ENCODE results near the gene CELA3B. TPM values are rescaled to one million over a fixed set of nuclear protein-coding genes. Genes with fewer than 3 reads are reported as not detected.

Gene CELA3B
- total and polyA plus RNA-seq, 2 of the 13 experiments (the other 11 are each of a cell fraction or from before 2014, with no cell fraction given), result 0.34 TPM; not detected in 1

- TF ChIP-seq PREB (CRISPR knock-in tag; IDR thresholded peaks at IDR 0.05) (no peak), U2AF2 (IDR thresholded peaks at IDR 0.05; ENCODE audit: low read depth, low read length) (no peak), NR1H2 (CRISPR knock-in tag; IDR thresholded peaks at IDR 0.05; ENCODE audit: borderline replicate concordance, low read depth) (no peak), REPIN1 (CRISPR knock-in tag; IDR thresholded peaks at IDR 0.05; ENCODE audit: borderline replicate concordance, low read depth) (no peak), ZNF460 (CRISPR knock-in tag; IDR thresholded peaks at IDR 0.05; ENCODE audit: borderline replicate concordance) (peak; percentile 26; the same call in 1 of the 2 replicates), ZNF704 (CRISPR knock-in tag; IDR thresholded peaks at IDR 0.05; ENCODE audit: borderline replicate concordance) (no peak), ARNT2 (CRISPR knock-in tag; IDR thresholded peaks at IDR 0.05; ENCODE audit: low read depth) (no peak), TGIF2 (CRISPR knock-in tag; IDR thresholded peaks at IDR 0.05) (peak; percentile 54; the same call in 1 of the 2 replicates), ZNF629 (CRISPR knock-in tag; conservative IDR thresholded peaks at IDR 0.05) (no peak; the same call in 1 of the 2 replicates), AKNA (CRISPR knock-in tag; IDR thresholded peaks at IDR 0.05; ENCODE audit: borderline replicate concordance) (no peak), ZNF782 (CRISPR knock-in tag; IDR thresholded peaks at IDR 0.05; ENCODE audit: borderline replicate concordance) (no peak), SETDB1 (CRISPR knock-in tag; IDR thresholded peaks at IDR 0.05; ENCODE audit: borderline replicate concordance) (no peak), EP300 (IDR thresholded peaks at IDR 0.05; ENCODE audit: low read depth in 2 of 2, low read length in 2 of 2) (peak; percentile 21 to 32; a peak in 2 of 4 replicates), EP300 (CRISPR knock-in tag; IDR thresholded peaks at IDR 0.05; ENCODE audit: borderline replicate concordance) (no peak; the same call in 1 of the 2 replicates), POGZ (CRISPR knock-in tag; IDR thresholded peaks at IDR 0.05) (peak; percentile 18; the same call in 1 of the 2 replicates), FOXO1 (CRISPR knock-in tag; IDR thresholded peaks at IDR 0.05) (peak; percentile 97), SP140L (CRISPR knock-in tag; IDR thresholded peaks at IDR 0.05; ENCODE audit: borderline replicate concordance) (no peak), SALL2 (CRISPR knock-in tag; IDR thresholded peaks at IDR 0.05) (no peak), BRF2 (CRISPR knock-in tag; IDR thresholded peaks at IDR 0.05) (no peak)
These were observed 29.8 kb upstream of the CELA3B start (continued) for GRCh38 chr1:21946836-21947587.

Measured in HepG2 (cell line).